GM19035 (cell line): ENCODE data around the gene RASA3.
"Not testable (repeated sequence)": the region's sequence is repeated elsewhere in the genome, so short reads cannot be mapped to it uniquely, and the experiment has no call there.

Experiments used
- ATAC-seq: cut with Tn5 transposase; IDR thresholded peaks from one replicate; pipeline ENCODE4 v1.9.1; 2021; ENCODE audit not compliant: unreplicated experiment

Gene RASA3

DNA sequence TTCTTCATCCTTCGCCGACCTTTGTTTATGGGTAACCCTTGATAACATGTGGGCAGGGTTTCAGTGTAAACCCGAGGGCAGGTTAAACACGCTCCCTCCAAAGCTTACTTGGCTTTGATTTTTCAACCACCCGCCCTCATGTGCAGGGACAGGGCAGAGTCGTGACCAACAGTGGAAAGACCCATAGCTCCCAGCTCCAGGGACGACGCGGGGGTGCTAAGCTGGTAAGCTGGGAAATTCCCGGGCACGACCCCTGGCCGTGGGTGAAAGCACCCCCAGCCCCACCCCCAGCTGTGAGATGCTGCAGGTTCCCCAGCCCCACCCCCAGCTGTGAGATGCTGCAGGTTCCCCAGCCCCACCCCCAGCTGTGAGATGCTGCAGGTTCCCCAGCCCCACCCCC, 17.8 kb downstream of the RASA3 start:
- not testable (repeated sequence) for ATAC-seq

DNA sequence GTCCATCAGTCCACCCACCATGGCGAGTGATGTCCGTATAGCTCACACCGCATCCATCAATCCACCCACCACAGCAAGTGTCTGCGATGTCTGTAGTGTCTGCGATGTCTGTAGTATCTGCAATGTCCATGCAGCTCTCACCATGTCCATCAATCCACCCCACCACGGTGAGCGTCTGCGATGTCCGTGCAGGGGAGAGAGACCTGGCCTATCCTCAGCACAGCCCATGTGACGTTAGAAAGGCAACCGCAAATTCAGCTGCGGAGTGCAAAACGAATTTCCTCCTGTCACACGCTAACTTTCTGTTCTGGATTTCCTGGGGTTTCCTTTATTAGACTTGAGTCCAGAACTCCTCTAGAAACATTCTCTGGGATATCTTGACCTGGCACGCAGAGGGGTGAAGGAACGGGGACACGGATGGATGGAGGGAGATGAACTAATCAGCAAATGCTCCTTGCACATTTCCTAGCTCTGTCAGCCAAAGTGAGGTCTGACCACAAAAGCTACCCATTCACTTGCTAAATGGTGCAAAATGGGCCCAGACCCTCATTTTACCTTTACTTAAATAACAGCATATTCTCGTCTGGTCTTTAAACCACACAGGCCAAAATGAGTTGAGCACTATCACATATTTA, 18.3 kb downstream of the RASA3 start:
- ATAC-seq = no peak

DNA sequence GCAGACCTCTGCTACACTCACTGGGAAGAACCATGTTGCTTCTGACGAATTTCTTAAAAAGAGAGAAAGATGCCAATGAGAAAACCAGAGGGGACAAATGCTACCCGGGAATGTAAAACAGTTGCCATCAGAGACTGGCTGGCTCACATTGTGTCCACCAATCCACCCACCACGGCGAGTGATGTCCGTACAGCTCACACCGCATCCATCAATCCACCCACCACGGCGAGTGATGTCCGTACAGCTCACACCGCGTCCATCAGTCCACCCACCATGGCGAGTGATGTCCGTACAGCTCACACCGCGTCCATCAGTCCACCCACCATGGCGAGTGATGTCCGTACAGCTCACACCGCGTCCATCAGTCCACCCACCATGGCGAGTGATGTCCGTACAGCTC, 19.0 kb downstream of the RASA3 start:
- not testable (repeated sequence) for ATAC-seq

DNA sequence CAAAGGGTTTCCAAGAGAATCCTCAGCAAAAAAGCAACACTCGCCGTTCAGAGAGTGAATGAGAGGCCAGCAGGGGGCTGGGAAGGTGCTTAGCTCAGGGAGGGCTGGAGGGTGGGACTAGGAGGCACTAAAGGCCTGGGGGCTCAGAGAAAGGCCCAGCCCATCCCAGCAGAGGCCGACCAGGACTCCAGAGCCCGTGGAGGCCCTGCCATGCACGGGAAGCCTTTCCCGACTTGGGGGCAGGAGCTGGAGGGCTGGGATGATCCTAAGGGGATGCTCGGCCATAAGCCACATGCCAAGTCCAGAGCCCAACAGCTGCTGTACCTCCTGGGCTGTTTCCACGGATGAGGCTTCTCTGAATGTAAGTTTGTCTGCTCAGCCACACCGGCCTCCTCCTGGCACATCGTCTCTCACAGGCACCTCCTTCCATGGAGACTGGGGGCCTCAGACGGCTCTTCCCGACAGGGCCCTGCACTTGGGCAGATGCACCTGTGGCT, 19.5 kb downstream of the RASA3 start:
- no peak for ATAC-seq

DNA sequence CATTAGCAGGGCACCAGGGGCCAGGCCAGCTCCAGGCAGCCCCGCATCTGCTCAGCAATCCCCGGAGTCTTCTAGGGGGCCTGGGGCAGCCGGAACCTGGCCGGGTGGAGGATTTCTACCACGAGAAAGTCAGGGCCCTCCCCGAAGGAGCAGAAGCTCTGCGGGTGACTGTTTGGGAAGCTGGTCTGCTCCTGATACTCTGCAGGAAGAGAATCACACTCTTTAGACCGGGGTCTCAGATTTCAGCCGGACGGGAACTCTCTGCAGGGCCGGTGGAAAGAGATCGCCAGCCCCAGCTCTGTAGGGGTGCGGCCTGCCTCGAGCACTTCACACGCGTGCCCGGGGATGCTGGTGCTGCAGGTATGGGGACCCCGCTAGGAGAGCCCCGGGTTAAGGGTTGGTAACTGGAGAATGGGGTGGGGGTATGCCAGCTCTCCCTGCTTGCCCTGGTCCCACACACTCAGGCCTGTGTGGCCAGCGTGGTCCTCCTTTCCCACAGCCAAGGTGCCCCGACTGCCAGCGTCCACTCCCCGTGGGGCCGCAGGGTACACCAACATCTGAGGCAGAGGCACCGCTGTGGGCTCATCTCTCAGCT, 20.1 kb downstream of the RASA3 start:
- ATAC-seq = no peak

DNA sequence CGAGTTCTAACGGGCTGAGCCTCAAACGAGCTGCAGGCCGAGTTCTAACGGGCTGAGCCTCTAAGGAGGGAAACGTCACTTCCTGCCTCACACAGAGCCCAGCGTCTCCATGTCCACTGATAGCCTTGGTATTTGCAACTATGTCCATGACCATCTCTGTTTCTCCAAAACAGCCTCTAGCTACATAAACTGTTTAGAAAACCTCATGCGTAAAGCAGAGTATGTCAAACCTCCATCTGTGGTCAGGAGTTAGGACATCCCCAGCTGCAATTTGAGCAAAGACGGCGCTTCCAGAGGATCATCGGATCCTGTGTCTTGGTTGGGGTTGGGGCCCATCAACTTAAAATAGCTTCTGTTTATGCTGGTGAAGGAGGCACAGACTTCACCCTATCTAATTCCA, 20.8 kb downstream of the RASA3 start:
- ATAC-seq = no peak

DNA sequence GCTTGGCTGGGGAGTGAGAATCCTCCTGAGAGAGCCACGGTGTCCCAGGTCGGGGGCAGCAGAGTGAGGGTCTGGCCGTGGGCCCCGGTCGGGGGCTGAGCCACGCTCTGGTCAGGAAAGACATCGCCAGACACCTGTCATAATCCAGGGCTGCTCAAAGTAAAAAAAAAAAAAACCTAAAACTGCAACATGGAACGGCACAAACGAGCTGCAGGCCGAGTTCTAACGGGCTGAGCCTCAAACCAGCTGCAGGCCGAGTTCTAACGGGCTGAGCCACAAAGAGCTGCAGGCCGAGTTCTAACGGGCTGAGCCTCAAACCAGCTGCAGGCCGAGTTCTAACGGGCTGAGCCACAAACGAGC, 21.6 kb downstream of the RASA3 start:
- ATAC-seq = not testable (repeated sequence)

DNA sequence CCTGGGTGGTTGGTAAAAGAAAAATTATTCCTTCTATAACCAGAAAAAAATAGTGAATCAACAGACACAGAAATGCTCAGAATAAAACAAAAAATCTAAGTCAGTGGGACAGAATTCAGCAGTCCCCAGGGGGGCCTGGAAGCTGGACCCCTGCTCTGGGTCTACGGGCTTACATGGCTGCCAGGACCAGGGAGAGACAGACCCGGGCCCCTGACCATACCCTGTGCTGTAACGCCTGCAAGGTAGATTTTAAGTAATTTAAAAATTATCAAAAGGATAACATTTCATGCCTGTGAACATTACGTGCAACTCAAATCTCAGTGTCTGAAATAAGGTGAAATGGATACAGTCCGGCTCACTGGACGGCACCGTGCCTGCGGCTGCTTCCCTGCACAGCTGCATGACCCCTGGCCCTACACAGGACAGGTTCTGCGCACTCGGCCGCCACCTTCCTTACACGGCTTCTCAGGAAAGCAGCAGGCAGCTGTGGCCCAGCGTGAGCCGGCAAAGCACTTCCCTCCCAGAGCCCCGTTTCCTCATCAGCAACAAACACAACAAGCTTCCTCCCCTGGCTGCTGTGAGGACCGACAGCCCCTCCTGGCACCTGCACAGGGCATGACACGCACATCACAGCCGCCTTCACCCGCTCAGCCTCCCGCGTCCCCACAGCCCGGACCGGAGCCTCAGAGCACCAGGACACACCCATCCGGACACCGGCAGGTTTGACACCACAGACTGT, 22.2 kb downstream of the RASA3 start:
- ATAC-seq = no peak

DNA sequence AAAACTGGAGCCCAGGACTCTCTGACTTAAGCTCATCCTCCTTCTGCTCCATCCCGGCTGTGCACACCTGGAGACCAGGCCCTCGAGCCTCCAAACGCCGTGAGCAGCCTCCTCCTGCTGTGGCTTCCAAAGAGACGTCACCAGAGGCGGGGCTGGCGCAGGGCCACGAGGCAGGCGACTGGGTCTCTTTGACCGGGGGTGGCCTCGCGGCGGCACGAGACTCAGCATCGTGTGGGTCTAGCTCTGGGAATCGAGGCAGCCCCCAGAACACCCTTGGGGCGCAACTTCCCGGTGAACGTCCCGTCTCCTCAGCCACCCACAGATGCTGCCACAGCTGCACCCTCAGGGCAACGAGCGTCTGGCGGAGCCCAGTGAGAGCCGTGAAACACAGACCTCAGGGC, 22.8 kb downstream of the RASA3 start:
- no peak for ATAC-seq

DNA sequence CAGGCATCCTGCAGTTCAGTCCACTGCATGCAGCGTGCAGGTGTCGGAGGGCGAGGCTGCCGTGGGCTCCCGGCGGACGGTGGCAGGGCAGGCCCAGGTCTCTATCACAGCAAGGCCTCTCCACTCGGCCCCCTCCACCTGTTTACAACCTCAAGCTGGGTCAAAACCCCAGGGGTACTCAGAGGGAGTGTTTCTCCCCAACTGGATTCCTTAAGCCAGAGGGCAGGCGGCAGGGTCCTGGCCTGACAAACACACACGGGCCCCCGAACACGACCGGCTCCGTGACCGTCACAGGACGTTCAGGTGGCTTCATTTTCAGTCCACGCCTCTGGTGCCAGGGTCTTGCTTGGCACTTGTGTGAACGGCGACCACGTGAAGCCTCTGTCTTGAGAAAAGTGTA, 23.5 kb downstream of the RASA3 start:
- no peak for ATAC-seq

DNA sequence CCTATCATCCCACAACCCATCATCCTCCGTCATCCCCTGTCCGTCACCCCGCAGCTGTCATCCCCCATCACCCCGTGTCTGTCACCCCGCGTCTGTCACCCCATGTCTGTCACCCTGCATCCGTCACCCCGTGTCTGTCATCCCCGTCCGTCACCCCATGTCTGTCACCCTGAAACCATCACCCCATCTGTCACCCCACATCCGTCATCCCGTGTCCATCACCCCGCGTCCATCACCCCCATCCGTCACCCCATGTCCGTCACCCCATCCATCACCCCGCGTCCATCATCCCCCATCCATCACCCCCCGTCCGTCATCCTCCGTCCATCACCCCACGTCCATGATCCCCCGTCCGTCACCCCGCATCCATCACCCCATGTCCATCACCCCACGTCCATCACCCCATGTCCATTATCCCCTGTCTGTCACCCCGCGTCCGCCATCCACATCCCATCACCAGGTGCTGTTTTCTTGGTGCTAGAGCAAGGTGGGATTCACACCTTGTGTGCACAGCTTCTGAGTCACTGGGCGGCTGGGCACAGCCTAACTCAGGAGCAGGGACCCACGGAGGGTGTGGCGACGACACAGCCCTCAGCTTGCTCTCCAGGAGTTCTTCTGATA, 24.2 kb downstream of the RASA3 start:
- no peak for ATAC-seq

DNA sequence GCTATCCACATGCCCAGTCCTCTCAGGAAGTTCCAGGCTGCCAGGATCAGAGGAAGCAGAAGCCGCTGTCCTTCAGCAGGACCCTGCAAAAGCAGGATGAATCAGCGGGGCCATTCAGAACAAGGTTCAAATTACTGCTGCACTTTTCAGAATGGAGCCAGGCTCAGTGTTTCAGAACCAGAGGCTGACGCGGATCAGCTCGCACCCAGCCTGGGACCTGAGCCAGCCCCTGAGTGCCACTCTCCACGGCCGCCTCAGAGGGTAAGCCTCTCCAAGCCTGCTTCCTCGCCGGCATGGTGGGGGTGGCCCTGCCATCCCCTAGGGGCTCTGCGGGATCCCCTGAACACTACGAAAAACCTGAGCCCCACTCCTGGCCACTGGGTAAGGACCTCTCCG, 24.7 kb downstream of the RASA3 start:
- ATAC-seq = no peak

DNA sequence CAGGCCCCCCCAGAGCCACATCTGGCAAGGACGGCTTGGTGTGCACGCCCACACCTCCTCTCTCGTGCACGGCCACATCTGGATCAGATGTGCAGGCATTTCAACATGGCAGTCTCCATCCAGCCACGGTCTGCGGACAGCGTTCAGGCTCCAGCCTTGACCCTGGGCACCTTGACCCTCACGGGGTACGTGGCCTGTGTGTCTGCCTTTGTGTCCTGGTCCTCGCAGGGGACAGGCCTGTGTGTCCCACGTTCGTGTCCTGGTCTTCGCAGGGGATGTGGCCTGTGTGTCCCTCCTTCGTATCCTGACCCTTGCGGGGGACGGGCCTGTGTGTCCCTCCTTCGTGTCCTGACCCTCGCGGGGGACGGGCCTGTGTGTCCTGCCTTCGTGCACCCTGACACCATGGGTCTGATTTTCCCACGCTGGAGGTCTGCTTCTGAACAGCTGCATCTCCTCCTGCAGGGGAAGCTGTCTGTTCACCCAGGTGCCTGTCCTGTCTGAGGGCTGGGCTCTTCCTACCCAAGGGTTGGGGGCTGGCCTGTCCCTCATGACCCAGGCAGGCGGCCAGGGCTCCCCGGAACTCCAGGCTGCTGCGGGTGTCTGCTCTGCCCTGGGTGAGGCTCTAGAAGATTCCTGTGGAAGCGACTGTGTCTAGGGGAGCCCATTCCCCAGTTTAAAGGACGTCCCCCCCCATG, 25.3 kb downstream of the RASA3 start:
- ATAC-seq = no peak

DNA sequence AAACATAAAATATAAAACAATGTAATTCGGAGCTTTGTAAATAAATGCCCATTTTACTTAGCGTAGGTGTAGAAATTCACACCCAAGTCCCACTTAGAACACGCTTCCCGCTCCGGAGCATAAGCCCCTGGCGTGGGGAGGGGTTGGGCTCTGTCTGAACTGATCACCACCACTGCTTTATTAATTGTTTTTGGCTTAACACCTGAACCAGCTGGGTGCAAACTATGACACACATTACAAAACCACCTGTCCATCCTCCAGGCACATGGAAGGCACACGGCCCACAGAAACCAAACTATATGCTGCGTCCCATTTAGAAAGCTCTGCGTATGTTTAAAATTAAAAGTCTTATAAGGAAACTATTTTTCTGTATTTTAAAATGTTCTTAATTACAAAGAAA, 25.9 kb downstream of the RASA3 start:
- ATAC-seq = no peak

DNA sequence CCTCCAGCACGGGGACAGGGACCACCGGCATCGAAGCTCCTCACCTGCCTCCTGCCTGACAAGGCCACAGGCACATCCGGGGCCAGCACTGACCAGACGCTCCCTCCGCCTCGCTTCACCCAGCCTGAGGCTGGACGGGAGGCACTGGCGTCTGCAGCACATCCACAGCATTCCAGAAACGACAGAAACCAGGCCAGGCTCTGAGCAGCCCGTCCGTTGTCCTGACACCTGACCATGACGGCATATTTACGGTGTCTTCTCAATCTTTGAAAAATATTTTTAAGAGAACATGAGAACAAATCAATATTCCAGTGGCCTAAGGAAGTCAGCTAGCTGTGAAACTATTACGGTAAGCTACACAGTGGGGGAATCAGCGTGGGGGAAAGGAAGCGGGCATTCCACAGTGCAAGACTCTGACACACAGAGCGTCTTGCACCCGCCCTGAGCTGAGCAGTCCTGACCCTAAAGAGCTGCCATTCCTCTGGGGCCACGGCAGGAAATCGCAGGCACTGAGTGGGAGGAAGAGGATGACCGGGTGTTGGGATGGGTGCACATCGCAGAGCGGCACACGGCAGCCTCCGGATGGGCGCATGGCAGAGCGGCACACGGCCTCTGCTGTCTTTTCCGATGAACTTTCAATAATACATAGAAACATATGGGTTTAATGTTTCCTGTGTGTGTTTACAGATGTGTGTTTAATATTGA, 26.8 kb downstream of the RASA3 start:
- no peak for ATAC-seq

DNA sequence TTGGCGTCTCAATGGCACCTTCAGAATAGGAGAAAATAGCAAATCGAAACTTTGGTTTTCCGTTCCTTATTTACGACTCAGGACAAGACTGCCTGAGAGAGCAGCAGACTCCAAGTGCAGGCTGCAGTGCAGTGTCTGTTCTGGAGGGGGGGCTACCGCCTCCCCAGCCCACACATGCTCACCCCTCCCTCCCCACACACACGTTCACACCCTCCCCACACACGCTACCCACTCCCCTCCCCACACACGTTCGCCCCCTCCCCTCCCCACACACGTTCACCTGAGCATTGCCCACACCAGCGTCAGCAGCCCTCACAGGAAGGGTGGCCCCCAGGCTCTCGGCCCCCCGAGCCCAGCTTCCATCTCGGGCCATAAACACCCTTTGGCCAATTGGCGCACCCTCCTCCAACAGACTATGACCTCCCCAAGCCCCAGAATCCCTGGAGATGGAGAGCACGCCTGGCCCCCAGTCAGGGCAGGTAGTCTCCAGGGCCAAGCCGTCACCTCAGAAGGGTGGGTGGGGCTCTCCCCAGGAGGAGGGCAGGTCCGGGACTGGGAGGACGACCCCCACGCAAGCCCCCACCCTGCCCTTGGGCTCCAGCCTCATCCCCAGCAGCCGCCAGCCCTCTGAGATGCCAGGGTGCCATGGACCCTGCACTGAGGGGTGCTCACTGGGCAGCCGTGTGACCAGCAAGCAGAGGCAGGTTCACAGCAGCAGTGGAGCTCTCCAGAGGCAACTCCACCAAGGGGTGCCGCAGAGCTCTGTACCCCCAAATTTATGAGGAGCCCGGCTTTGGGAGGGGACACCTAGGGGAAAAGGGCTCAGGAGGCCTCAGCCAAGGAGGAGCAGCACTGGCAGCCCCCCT, 27.5 kb downstream of the RASA3 start:
- ATAC-seq = no peak

DNA sequence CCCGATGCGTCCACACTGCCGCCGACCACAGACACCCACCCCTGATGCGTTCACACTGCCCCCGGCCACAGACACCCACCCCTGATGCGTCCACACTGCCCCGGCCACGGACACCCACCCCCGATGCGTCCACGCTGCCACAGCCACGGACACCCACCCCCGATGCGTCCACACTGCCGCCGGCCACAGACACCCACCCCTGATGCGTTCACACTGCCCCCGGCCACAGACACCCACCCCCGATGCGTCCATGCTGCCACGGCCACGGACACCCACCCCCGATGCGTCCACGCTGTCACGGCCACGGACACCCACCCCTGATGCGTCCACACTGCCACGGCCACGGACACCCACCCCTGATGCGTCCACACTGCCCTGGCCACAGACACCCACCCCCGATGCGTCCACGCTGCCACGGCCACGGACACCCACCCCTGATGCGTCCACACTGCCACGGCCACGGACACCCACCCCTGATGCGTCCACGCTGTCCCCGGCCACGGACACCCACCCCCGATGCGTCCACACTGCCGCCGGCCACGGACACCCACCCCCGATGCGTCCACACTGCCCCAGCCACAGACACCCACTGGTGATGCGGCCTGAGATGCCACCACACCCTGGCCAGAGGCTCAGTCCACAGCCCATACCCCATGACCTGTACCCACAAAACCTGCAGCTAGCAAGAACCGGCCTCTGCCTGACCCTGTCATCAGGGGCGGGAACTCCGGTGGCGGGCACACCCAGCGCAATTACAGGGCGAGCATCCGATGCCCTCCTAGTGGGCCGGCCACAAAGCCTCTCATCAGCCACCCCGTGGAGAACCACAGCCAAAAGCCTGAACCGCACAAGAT, 28.4 kb downstream of the RASA3 start:
- no peak for ATAC-seq

DNA sequence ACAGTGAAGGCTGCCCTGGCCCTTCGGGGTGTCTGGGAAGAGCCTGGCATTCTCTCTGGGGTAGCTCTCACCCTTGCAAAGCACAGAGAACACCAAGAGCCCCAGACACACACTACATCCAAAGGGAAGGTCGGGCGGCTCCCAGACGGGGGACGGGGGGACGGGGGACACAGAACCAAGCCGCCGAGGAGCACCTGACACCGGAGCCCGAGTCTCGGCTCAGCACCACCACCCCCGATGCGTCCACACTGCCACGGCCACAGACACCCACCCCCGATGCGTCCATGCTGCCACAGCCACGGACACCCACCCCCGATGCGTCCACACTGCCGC, 29.2 kb downstream of the RASA3 start:
- not testable (repeated sequence) for ATAC-seq
